Activated CD8-positive, alpha-beta memory T cell treated with anti-CD3 and anti-CD28 coated beads, Interleukin-2, amount 50 U/mL, for 24 hours (primary cell): ENCODE data around the gene SPATA9.
"Not testable (repeated sequence)": the region's sequence is repeated elsewhere in the genome, so short reads cannot be mapped to it uniquely, and the experiment has no call there.

Experiments
- DNase-seq: peaks from one replicate; pipeline ENCODE4 v3.0.0-alpha.2; 2020; ENCODE audit errors: extremely low read depth

Gene SPATA9

DNA sequence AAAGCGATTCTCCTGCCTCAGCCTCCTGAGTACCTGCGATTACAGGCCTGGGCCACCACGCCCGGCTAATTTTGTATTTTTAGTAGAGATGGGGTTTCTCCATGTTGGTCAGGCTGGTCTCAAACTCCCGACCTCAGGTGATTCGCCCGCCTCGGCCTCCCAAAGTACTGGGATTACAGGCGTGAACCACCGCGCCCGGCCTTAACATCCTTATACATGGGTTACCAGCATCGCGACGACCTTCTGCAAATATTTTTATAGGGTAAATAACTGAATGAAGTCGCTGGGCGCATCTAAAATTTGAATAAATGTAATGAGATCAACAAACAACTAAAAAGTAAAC, 36.6 kb downstream of the SPATA9 start:
- DNase-seq = not testable (repeated sequence)

DNA sequence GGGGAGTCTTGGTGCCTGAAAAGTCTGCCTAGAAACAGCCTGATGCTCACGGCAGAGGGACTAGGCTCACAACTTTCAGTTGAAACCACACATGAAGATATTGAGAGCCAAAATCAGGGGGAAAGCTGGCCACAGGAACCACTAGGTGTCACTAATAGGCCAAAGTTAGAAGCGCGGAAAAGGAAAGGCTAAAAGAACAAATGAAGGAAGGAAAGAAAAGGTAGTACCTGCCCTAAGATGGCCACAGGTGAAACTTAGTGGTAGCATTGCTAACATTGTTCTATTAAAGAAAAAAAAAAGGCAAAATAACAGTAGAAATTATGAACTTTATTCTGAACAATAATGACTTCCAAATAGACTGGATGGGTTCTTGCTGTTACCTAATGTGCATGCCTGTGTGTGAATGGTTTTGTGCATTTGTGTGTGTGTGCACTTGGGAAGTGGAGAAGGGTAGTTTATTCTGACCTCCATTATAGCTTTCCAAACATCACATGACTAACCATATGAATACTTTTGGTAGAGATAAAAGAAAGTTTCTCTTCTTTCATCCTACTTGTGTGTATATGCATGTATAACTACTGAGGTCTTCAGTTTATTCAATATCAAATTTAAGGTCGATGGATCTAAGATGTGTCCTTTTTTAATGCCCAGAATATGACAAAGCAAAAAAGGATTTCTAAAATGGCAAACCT, 38.3 kb downstream of the SPATA9 start:
- no peak for DNase-seq

DNA sequence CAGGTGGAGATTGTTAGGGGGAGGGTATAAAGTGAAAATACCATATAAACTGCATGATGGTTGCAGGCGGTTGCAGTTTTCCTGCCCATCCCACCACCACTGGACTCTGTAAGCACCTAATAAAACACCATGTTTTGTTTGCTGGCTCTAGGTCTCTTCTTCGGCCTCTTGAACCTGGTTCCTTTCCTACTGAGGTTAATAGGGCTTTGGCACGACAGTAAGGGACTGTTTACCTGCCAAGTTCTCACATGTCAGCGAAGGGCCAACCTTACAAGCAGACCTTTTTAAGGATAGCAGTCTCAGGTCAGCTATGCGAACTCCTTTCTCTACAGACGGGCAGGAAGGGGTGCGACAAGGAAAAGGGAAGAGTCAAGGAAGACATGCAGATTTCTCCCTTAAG, 39.6 kb downstream of the SPATA9 start:
- no peak for DNase-seq

GRCh38 chr5:95641741-95642220, 41.0 kb downstream of the SPATA9 start:
- DNase-seq = no peak

DNA sequence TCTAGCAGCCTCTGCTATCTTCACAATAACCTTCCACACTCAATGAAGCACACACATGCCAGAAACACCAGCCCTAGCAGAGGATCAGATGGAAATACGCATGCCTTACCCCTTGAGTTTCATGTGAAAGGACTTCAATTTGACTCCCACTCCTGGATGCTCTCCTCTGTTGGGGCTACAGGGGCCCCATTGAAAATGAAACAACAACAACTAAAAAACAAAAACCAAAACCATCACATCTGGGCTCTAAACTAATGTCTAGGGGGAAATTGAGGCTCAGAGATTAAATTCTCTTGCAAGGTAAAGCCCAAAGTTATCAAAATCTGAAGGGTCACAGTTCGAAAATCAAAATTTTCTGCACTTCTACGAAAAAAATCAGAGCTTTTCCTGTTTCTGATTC, 44.2 kb downstream of the SPATA9 start:
- no peak for DNase-seq

DNA sequence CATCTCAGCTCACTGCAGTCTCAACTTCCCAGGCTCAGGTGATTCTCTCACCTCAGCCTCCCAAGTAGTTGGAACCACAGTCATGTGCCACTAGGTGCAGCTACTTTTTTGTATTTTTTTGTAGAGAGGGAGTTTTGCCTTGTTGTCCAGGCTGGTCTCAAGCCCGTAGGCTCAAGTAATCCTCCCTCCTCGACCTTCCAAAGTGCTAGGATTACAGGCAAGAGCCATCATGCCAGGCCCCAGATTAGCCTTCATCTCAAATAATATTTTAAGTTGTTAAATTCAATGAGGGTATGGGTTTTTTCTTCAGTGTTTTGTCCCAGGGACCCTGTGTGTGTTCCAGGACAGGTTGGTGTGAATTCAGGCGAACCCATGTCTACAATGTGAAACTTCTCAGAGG, 48.7 kb downstream of the SPATA9 start:
- DNase-seq = no peak

- DNase-seq = no peak
Measured at GRCh38 chr5:95633671-95634070, 49.1 kb downstream of the SPATA9 start.

GRCh38 chr5:95632942-95633341, 49.8 kb downstream of the SPATA9 start:
- not testable (repeated sequence) for DNase-seq

DNA sequence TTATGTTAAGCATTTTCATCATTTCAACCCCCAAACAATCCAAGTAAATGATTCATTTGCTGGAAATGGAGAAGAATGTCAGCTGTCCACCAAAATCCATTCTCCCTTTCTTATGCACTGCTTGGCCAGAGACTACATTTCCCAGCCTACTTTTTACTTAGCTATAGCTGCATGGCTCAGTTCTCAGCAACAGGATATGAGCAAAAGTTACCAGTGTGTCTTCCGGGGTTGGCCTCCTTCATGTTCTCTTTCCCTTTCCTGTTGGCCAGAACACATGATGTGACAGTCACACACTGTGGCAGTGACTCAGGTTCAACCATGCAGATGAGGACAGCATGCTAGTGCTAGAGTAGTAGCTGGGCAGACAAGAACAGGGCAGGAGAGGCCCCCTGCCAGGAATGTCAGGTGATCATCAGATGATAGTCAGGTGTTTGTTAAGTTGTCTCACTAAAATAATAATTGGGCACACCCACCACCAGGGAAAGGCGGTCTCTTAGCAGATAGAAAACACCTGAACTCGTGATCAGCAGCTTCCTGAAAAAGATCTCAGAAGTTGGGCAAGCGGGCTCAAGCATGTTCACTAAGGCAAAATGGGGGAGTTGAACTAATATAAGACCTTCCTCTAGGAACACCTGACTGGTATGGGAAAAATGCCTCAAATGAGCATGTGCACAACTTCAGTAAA, 50.7 kb downstream of the SPATA9 start:
- peak; percentile 51 for DNase-seq

DNA sequence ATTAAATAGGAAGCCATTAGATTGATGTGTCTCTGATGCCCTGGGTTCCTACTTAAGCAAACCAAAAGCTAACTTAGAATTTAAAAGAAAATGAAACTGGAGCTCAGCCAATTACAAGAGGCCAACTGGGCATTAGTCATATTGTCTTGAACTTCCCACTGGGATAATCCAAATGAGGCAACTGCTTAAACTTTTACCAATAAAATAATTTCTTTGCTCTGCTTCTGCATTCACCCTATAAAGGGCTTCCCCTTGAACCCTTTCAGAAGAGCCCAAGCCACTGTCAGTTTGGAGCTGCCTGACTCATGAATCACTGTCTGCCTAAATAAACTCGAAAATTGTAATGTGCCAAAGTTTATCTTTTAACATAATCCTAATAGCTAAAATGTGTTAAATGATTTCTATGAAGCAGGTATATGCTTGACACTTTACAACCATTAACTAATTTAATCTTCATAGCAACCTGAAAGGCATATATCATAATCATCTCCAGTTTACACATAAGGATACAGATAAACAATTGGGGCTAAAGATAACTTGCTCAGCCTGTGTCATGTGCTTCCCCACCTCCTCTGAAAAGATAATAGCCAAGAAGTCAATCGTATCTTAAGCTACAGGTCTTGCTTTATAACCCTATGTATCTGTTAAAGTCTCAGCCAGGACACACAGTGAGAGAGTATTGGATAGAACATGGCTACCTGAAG, 51.4 kb downstream of the SPATA9 start:
- no peak for DNase-seq

- no peak for DNase-seq
Measured at GRCh38 chr5:95630394-95630917, 52.3 kb downstream of the SPATA9 start.

DNA sequence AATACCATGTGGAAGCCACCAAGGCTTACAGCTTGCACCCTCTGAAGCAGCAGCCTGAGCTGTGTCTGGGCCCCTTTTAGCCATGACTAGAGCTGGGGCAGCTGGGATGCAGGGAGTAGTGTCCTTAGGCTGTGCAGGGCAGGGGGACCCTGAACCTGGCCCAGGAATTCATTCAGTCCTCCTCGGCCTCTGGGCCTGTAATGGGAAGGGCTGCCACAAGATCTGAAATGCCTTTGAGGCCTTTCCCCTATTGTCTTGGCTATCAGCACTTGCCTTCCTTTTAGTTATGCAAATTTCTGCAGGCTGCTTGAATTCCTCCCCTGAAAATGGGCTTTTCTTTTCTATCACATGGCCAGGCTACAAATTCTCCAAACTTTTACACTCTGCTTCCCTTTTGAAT, 53.9 kb downstream of the SPATA9 start:
- DNase-seq = no peak

DNA sequence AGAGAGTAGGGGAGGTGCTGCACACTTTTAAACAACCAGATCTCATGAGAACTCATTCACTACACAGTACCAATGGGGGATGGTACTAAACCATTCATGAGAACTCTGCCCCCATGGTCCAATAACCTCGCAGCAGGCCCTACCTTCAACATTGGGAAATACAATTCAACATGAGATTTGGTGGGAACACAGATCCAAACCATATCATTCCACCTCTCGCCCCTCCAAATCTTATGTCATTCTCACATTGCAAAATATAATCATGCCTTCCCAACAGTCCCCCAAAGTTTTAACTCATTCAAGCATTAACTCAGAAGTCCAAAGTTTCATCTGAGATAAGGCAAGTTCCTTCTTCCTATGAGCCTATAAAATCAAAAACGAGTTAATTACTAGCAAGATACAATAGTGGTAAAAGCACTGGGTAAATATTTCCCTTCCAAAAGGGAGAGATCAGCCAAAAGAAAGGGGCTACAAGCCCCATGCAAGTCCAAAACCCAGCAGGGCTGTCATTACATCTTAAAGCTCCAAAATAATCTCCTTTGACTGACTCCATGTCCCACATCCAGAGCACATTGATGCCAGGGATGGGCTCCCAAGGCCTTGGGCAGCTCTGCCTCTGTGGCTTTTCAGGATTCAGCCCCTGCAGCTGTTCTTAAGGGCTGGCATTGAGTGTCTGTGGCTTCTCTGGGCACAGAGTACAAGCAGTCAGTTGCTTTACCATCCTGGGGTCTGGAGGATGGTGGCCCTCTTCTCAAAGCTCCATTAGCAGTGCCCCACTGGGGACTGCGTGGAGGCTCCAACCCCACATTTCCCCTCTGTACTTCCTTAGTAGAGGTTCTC, 54.6 kb downstream of the SPATA9 start:
- DNase-seq = no peak

DNA sequence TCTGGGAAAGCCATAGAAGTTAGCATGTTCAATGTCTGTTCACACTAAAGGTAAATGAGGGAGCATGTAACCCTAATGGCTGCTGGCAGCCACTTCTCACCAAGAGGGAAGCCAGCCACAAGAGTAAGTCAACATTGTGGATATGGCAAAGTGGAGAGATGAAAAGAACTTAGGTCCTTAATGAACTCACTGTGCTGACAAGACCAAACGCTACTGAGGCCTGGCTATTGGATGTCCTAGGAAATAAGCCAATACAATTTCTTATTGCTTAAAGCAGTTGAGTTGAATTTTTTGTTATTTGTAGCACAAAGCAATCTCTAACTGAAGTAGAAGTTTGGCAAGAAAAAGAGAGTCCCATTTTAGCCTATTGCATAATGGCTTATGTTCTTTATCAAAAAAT, 56.1 kb downstream of the SPATA9 start:
- no peak for DNase-seq

- no peak for DNase-seq
Measured at GRCh38 chr5:95624368-95624767, 58.4 kb downstream of the SPATA9 start.

DNA sequence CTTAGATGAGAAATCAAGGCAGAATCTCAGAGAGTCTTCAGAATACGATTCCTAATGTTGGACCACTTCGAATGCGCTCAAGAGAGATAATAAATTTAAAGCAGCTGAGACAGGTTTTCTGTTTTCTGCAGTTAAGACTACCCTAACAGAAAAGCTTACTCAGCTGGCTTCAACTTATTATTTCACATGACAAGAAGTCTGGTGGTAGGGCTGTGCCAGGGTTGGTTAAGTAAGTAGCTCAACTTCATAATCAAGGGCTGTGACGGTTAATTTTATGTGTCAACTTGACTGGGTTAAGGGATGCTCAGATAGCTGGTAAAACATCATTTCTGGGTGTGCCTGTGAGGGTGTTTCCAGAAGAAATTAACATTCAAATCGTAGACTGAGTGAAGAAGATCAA, 59.1 kb downstream of the SPATA9 start:
- DNase-seq = no peak

GRCh38 chr5:95621839-95622629, 60.8 kb downstream of the SPATA9 start:
- no peak for DNase-seq

GRCh38 chr5:95620870-95621838, 61.6 kb downstream of the SPATA9 start:
- DNase-seq = no peak

- DNase-seq = no peak
Measured at GRCh38 chr5:95620030-95620869, 62.5 kb downstream of the SPATA9 start, which contains the start of gene GPR150. GPR150 (plus strand) TSS chr5:95620087; CDS start chr5:95620276, 189 bp downstream.
